Epithelial cell of prostate (primary cell): ENCODE measurements around the gene DISC1.
A peak's percentile ranks its signal among the peaks of the same experiment; 100 is the strongest.

Experiments used
- DNase-seq: peaks from one replicate; pipeline ENCODE4 v3.0.0-alpha.2; 2011; ENCODE audit warnings: low read depth, low spot score
- H3K27ac ChIP-seq: fragments of 450-650 bp; 2 replicates; pipeline ENCODE4 v1.5.1; 2017; ENCODE audit warnings: mild to moderate bottlenecking

The DISC1 gene

GRCh38 chr1:232045139-232045994, 418.8 kb downstream of the DISC1 start:
- peak overlapping the region; percentile 31 for H3K27ac ChIP-seq
- peak; percentile 56 for DNase-seq

- peak; percentile 48 for DNase-seq
- H3K27ac ChIP-seq, result peak overlapping the region; percentile 31
Observed at GRCh38 chr1:232046451-232047306, 420.1 kb downstream of the DISC1 start.

DNA sequence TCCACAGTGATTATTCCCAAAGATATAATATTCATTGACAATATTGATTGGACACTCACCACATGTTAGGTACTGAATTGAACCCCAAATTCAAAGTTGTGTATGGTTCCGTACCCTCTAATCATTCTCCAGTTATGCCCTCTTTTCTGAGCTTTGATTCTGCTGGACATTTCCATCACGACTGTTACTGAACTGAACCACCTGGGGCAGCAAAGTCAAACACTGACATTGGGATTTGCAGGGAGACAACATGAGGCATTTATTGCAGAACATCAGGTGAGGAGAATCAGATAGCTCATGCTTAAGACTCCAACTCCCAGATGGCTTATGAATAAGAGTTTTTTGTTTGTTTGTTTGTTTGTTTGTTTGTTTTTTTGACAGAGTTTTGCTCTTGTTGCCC, 420.9 kb downstream of the DISC1 start:
- DNase-seq, result no peak
- no peak overlapping the region for H3K27ac ChIP-seq

- H3K27ac ChIP-seq, result no peak overlapping the region
- DNase-seq, result no peak
Observed at GRCh38 chr1:232048481-232048880, 421.9 kb downstream of the DISC1 start.

DNA sequence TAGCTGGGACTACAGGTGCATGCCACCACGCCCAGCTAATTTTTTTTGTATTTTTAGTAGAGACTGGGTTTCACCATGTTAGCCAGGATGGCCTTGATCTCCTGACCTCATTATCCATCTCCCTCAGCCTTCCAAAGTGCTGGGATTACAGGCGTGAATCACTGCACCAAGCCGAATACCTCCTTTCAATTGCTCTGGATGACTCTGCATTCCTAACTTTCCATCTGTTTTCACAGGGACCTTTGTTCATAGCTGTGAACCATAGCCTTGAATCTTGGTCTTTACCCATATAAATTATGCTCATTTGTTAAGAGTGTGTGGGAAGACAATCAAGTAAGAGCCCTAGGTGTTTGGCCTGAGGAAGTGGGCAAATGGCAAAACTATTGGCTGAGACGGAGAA, 422.7 kb downstream of the DISC1 start:
- no peak overlapping the region for H3K27ac ChIP-seq
- DNase-seq, result no peak

DNA sequence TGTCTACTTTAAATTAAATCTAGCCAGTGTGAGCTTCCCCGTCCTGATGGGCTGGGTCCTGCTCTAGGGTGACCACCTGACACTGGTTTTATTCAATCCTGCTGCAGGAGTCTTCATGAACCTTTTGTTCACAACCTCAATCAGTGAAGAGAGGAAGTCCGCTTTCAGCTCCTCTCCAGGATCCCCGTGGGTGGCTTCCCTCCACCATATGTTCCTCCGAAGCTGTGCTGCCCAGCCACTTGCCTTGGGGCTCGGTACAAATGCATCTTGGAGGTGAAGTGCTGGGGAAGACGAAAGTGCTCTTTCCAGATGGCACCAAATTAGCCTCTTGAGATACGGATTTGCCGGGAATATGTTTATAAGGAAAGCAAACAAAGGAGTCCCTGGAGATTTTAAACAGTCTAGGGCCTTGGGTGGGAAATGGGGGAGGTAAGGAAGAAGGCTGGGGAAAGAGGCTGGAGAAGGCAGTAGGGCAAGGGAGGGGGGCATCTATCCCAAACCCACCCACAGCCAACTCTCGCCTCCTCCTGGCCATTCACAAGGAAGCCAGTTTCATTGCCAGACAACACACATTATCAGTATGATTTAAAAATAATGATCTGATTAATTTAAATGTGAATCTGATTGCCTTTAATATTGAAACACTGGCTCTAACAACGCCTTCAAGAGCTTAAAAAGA, 430.8 kb downstream of the DISC1 start:
- no peak for DNase-seq
- H3K27ac ChIP-seq, result no peak overlapping the region

DNA sequence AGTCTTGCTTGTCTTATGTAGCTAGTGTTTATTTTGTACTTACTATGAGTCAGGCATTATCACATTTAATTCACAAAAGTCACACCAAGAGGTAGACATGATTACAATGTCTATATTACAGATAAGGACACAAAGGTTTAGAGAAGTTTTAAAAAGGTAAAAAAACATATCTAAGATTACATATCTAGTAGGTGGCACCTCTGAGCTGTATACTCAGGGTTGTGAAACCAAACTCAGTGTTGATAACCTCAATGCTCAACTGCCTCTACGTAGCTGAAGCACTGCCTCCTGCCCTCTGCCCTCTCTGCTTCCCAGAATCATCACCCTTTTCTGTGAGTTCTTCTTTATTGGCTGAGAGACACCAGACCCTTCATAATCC, 431.3 kb downstream of the DISC1 start:
- DNase-seq, result no peak
- no peak overlapping the region for H3K27ac ChIP-seq

DNA sequence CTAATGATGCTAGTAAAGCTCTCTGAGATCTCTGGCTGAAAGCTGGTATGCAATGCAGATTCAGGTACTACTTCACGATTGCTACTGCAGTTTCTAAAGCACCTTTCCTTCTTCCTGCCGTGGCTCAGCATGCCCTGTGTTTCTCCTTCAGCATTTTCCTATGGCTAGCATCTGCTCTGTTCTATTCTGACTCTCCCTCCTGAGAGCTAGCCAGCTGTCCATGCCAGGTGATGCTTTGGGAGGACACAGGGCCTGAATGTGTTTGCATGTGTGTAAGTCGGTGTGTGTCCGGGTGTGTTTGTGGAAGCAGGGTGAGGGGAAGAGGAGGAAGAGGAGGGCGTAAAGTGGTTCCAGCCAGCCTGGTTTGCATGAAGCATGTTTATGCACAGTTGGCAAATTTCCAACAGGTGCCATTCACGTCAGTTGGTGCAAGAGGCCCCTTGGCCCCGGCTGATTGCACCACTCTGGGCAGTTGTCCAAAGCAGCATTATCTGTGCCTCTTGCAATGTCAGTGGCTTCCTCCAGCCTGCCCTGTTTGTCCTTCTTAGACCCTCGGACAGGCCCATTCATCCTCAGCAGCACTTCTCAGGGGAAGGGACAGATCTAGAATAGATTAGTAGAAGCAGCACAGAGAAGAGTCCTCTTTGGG, 433.3 kb downstream of the DISC1 start:
- no peak overlapping the region for H3K27ac ChIP-seq
- no peak for DNase-seq

- DNase-seq, result no peak
- no peak overlapping the region for H3K27ac ChIP-seq
Observed at GRCh38 chr1:232062967-232063366, 436.4 kb downstream of the DISC1 start.

- DNase-seq, result no peak
- no peak overlapping the region for H3K27ac ChIP-seq
Observed at GRCh38 chr1:232066521-232066920, 439.9 kb downstream of the DISC1 start.

GRCh38 chr1:232074265-232074664, 447.7 kb downstream of the DISC1 start:
- DNase-seq, result no peak
- no peak overlapping the region for H3K27ac ChIP-seq

- no peak overlapping the region for H3K27ac ChIP-seq
- DNase-seq, result no peak
Observed at GRCh38 chr1:232077809-232078208, 451.2 kb downstream of the DISC1 start.

- no peak overlapping the region for H3K27ac ChIP-seq
- no peak for DNase-seq
Observed at GRCh38 chr1:232084584-232085223, 458.1 kb downstream of the DISC1 start.

- no peak overlapping the region for H3K27ac ChIP-seq
- no peak for DNase-seq
Observed at GRCh38 chr1:232090816-232091215, 464.2 kb downstream of the DISC1 start.
